Neural crest cell (in vitro differentiated cells): ENCODE measurements around the gene PRSS22. TPM values are rescaled to one million over a fixed set of nuclear protein-coding genes. Genes with fewer than 3 reads are reported as not detected.

Experiments used
- DNase-seq: peaks from one replicate; pipeline ENCODE4 v3.0.0; 2021; ENCODE audit warnings: low read depth, mixed read lengths, low spot score
- H3K27ac Mint-ChIP-seq: one replicate; pipeline ENCODE4 v1.8.0; 2021; ENCODE audit warnings: mild to moderate bottlenecking, mixed read lengths; ENCODE audit not compliant: unreplicated experiment
- H3K27me3 Mint-ChIP-seq: 2 replicates; pipeline ENCODE4 v1.8.0; 2021; ENCODE audit warnings: low read depth, mild to moderate bottlenecking, mixed read lengths
- H3K36me3 Mint-ChIP-seq: 2 replicates; pipeline ENCODE4 v1.8.0; 2021; ENCODE audit warnings: low read depth, mild to moderate bottlenecking, mixed read lengths
- H3K4me1 Mint-ChIP-seq: 2 replicates; pipeline ENCODE4 v1.8.0; 2021; ENCODE audit warnings: mixed read lengths
- H3K4me3 Mint-ChIP-seq: one replicate; pipeline ENCODE4 v1.8.0; 2021; ENCODE audit warnings: mild to moderate bottlenecking, mixed read lengths
- H3K9me3 Mint-ChIP-seq: 2 replicates; pipeline ENCODE4 v1.8.0; 2021; ENCODE audit warnings: mixed read lengths
- total RNA-seq: library from RNA; stranded (reverse); gene quantifications from 2 replicates; pipeline ENCODE4 v1.2.1, GENCODE V29; 2021
- TF ChIP-seq, protein P1 (sequence below): fragments of 200-600 bp; sonication (generic); conservative IDR thresholded peaks from 2 replicates; pipeline ENCODE4 v1.5.0; 2021; ENCODE audit warnings: antibody characterized with exemption, mild to moderate bottlenecking

Gene PRSS22
- total RNA-seq, 1 donor from 2014 or later, result not detected

DNA sequence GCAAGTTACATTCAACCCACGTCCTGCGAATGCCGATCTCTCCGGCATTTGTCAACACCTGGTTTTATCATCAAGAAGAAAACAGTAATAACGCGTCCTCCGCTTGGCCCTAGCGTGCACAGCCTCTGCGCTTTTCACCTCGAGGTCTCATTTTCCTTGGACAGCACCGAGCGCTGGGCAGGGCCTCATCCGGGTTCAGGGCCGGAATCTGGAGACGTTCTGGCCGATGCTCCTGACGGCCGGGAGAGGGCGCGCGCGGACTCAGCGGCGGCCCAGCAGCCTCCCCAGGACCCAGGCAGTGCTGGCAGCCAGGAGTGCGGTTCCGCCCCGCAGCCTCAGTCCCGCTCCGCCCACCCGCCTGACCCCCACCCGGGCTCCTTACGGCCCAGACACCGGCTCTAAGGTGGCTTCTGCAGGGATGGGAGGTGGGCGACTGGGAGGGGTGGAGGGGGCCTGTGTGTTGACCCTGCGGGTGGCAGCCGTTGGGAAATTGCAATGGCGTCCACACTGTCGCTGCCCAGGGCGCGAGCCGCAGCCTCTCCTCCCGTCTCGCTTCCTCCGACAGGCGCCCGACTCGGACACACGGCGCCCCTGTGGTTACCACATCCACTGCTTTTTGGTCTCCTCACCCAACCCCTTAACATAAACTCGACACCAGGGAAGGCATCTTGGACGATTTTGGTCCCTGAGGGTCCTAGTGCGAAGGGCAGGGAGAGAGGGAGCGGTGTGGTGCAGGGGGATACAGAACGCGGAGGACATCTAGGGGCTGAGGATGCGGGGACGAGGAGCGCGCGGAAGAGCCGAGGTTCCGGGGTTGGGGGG is 46.3 kb upstream of the PRSS22 start:
- Mint-ChIP-seq H3K4me1 (peaks cover 26% of the 10 kb centered on the region), H3K9me3 (peaks cover 5% of the 10 kb centered on the region), H3K4me3 (peak overlapping the region; percentile 97), H3K27ac (peak overlapping the region; percentile 98), H3K27me3 (peaks cover 7% of the 10 kb centered on the region), H3K36me3 (peaks cover 3% of the 10 kb centered on the region)
- TF ChIP-seq, protein P1, sequence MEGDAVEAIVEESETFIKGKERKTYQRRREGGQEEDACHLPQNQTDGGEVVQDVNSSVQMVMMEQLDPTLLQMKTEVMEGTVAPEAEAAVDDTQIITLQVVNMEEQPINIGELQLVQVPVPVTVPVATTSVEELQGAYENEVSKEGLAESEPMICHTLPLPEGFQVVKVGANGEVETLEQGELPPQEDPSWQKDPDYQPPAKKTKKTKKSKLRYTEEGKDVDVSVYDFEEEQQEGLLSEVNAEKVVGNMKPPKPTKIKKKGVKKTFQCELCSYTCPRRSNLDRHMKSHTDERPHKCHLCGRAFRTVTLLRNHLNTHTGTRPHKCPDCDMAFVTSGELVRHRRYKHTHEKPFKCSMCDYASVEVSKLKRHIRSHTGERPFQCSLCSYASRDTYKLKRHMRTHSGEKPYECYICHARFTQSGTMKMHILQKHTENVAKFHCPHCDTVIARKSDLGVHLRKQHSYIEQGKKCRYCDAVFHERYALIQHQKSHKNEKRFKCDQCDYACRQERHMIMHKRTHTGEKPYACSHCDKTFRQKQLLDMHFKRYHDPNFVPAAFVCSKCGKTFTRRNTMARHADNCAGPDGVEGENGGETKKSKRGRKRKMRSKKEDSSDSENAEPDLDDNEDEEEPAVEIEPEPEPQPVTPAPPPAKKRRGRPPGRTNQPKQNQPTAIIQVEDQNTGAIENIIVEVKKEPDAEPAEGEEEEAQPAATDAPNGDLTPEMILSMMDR, result peak; percentile 94
- peak; percentile 77 for DNase-seq

DNA sequence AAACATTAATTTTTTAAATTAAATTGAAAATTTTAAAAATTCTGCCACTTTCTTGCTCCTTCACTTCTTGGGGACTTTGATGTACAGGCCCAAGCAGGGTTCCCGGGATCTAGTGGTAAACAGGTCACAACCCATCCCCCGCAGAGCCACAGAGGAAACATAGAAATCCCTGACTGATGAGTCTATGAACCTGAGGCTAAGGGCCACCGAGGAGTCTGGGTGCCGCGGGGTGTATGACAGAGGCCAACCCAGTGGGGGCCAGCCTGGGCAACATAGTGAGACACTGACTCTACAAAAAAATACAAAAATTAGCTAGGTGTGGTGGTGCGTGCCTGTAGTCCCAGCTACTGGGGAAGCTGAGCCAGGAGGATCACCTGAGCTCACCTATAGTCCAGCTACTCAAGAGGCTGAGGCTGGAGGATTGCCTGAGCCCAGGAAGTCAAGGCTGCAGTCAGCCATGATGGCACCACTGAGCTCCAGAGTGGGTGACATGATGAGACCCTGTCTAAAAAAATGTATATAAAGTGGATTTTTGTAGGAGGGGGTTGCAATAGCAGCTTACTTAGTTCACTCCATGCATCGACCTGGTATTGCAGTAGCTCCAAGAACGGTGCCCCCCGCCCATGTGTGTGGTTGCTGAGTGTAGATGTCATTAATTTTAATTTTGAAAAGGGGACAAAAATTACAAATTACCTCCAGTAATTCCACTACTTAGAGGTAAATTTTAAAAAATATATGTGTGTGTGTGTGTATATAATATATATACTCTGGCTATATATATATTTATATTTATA is 44.6 kb upstream of the PRSS22 start:
- TF ChIP-seq, protein P1, result no peak
- H3K4me3 Mint-ChIP-seq, result peak overlapping the region; percentile 80
- peaks cover 34% of the 10 kb centered on the region for H3K4me1 Mint-ChIP-seq
- no peak for DNase-seq
- H3K27me3 Mint-ChIP-seq, result peaks cover 4% of the 10 kb centered on the region
- H3K36me3 Mint-ChIP-seq, result peaks cover 3% of the 10 kb centered on the region
- H3K27ac Mint-ChIP-seq, result no peak overlapping the region
- peaks cover 5% of the 10 kb centered on the region for H3K9me3 Mint-ChIP-seq

DNA sequence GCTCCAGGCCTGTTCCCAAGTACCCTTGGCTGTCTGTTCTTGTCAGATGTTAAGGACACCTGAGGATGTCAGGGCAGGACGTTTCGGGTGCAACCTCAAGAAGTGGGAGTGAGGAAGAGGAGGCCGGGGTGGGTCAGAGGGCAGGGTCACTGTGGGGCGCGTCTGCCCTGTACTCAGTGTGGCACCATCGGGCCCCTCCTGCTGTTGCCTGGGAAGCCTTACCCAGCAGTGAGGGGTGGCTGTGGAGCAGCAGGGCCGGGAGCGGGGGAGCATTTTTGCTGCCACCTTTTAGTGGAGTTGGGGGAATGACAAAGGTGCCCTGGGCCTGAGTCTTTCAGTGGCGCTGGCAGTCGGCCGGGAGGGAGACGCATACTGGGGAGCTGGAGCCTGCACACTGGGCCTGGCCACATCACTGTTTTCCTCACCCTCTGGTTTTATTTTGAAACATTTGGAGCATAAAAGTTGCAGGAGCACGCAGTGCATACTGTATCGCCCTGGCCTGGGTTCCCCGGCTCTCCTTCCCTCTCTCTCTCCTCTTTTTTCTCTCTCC is 42.6 kb upstream of the PRSS22 start:
- H3K27ac Mint-ChIP-seq, result no peak overlapping the region

DNA sequence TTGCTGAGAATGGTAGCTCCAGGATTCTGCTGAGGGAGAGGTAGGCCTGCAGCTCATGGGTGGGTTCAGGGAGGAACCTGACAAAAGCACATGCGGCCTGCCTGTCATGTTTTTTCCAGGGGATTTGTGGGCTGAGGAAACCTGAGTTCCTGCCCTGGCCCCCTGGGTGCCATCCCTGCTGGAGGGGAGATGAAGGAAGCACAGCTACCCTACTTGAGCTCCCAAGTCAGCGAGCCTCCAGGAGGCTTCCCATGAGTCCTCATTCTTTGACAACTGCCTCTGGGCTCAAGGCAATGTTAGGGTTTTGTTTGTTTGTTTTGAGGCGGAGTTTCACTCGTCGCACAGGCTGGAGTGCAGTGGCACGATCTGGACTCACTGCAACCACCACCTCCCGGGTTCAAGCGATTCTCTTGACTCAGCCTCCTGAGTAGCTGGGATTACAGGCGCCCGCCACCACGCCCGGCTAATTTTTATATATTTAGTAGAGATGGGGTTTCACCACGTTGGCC is 41.6 kb upstream of the PRSS22 start:
- TF ChIP-seq, protein P1, result no peak
- Mint-ChIP-seq H3K4me3 (no peak overlapping the region), H3K4me1 (peaks cover 18% of the 10 kb centered on the region), H3K36me3 (no peaks in the 10 kb centered on the region), H3K27me3 (no peaks in the 10 kb centered on the region), H3K27ac (no peak overlapping the region), H3K9me3 (no peaks in the 10 kb centered on the region)
- no peak for DNase-seq

More for the DNA sequence above, 42.6 kb upstream of the PRSS22 start:
- H3K9me3 Mint-ChIP-seq, result no peaks in the 10 kb centered on the region
- no peaks in the 10 kb centered on the region for H3K36me3 Mint-ChIP-seq
- H3K4me1 Mint-ChIP-seq, result peaks cover 20% of the 10 kb centered on the region
- no peaks in the 10 kb centered on the region for H3K27me3 Mint-ChIP-seq
- DNase-seq, result no peak
- H3K4me3 Mint-ChIP-seq, result no peak overlapping the region
- TF ChIP-seq, protein P1, result no peak

DNA sequence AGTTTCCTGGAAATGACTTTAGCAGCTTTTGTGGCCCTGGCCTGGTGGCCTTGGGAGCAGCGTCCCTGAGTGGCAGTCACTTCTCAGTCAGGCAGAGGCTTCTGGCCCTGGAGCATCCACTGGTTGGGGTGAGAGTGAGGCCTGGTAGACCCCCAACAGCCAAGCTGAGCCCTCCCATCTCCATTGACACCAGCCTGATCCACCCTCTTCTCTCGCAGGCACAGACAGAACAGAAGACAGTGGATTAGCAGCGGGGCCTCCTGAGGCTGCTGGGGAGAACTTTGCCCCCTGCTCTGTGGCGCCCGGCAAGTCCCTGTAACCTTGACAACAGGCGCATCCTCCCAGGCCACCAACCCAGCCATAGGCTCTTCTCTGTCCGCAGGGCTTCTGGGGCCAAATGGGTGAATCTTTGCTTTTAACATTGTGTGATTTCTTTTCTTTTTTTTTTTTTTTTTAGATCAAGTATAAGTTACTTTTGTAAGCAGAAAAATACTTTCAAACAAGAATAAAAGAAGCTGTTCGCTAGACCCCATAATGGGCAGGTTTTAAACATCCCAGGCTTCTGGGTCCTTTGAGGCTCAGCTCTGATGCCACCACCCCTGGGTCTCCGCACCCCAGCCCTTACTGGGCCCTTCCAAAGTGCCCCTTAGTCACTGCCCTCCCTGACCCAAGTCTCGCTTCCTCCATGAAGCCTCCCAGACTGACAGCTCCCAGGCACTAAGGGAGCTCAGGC is 41.0 kb upstream of the PRSS22 start:
- H3K4me1 Mint-ChIP-seq, result peaks cover 14% of the 10 kb centered on the region
- no peak for DNase-seq
- H3K4me3 Mint-ChIP-seq, result no peak overlapping the region
- H3K27me3 Mint-ChIP-seq, result no peaks in the 10 kb centered on the region
- TF ChIP-seq, protein P1, result no peak
- no peak overlapping the region for H3K27ac Mint-ChIP-seq
- no peaks in the 10 kb centered on the region for H3K36me3 Mint-ChIP-seq
- H3K9me3 Mint-ChIP-seq, result no peaks in the 10 kb centered on the region
